WI38 (cell line): ENCODE data around the gene MR1.

Experiments
- H3K4me3 ChIP-seq: 2 replicates; pipeline ENCODE4 v1.5.1; 2011; ENCODE audit warnings: low read depth, mild to moderate bottlenecking, control low read depth, low read length
- TF ChIP-seq, protein P1 (sequence below): IDR thresholded peaks from 2 replicates; pipeline ENCODE4 v1.5.1; 2012; ENCODE audit warnings: low read depth, mild to moderate bottlenecking, control low read depth, low read length

The MR1 gene

GRCh38 chr1:181081395-181081794 lies 47.6 kb downstream of the MR1 start:
- no peak overlapping the region for H3K4me3 ChIP-seq
- TF ChIP-seq, protein P1, sequence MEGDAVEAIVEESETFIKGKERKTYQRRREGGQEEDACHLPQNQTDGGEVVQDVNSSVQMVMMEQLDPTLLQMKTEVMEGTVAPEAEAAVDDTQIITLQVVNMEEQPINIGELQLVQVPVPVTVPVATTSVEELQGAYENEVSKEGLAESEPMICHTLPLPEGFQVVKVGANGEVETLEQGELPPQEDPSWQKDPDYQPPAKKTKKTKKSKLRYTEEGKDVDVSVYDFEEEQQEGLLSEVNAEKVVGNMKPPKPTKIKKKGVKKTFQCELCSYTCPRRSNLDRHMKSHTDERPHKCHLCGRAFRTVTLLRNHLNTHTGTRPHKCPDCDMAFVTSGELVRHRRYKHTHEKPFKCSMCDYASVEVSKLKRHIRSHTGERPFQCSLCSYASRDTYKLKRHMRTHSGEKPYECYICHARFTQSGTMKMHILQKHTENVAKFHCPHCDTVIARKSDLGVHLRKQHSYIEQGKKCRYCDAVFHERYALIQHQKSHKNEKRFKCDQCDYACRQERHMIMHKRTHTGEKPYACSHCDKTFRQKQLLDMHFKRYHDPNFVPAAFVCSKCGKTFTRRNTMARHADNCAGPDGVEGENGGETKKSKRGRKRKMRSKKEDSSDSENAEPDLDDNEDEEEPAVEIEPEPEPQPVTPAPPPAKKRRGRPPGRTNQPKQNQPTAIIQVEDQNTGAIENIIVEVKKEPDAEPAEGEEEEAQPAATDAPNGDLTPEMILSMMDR = no peak

- TF ChIP-seq, protein P1 = no peak
- H3K4me3 ChIP-seq = no peak overlapping the region
These were observed 50.2 kb downstream of the MR1 start for GRCh38 chr1:181083842-181084605.

GRCh38 chr1:181084606-181084969 lies 50.8 kb downstream of the MR1 start:
- H3K4me3 ChIP-seq = no peak overlapping the region
- TF ChIP-seq, protein P1 = no peak

DNA sequence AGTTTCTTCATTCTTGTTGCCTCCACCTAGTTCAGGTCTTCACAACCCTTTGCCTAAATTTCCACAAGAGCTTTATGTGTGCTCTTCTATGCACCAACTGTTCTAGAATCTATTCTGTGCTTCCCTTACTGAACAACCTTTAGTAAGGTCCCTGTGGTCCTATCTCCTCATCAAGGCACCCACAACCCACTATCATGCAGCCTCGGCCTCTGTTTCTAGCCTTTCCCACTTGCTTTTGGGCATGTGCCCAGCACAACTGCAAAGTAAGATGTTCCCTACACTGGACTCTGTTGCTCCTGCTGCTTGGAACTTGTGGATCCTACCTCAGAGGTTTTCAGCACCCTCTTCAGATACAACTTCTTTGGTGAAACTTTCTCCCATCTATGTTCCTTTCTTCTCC lies 52.3 kb downstream of the MR1 start:
- no peak overlapping the region for H3K4me3 ChIP-seq
- TF ChIP-seq, protein P1 = no peak

GRCh38 chr1:181086926-181087325 lies 53.1 kb downstream of the MR1 start:
- H3K4me3 ChIP-seq = no peak overlapping the region
- TF ChIP-seq, protein P1 = no peak

DNA sequence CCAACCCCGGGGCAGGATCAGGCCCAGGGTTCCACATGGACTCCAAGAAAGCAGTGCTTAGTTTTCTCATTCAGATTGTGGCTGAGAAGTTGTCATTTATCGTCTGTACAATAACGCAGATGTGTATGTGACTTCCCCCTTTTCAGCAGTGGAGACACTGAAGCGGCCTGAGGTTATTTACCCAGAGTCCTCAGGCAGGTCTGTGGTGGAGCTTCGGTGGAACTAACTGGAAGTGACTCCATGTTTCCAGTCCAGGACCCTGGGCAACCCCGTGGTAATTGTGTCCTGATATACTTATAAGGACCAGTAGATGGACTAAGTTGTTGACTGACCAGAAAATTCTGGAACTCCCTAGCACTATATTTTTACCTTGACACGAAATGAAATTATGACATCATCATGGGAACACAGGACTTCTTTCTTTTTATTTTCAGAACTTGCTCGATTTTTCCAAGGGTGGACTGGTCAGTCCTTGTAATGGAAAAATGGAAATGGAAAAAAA lies 53.7 kb downstream of the MR1 start:
- peak overlapping the region; percentile 95 for H3K4me3 ChIP-seq
- TF ChIP-seq, protein P1 = no peak

GRCh38 chr1:181088079-181089016 lies 54.6 kb downstream of the MR1 start, which contains the start of gene IER5:
TSS of gene IER5 (plus strand) at chr1:181088700. CDS start at chr1:181088903, 203 bp downstream.
- peak within 1 kb of the TSS; percentile 95 for H3K4me3 ChIP-seq
- TF ChIP-seq, protein P1 = no peak
